ENCODE results near the gene PAK5. TPM values are rescaled to one million over a fixed set of nuclear protein-coding genes. Genes with fewer than 3 reads are reported as not detected.

The PAK5 gene
- not detected in 2 replicates for total RNA-seq (2014; rRNA removed; shearing (Covaris generic))

DNA sequence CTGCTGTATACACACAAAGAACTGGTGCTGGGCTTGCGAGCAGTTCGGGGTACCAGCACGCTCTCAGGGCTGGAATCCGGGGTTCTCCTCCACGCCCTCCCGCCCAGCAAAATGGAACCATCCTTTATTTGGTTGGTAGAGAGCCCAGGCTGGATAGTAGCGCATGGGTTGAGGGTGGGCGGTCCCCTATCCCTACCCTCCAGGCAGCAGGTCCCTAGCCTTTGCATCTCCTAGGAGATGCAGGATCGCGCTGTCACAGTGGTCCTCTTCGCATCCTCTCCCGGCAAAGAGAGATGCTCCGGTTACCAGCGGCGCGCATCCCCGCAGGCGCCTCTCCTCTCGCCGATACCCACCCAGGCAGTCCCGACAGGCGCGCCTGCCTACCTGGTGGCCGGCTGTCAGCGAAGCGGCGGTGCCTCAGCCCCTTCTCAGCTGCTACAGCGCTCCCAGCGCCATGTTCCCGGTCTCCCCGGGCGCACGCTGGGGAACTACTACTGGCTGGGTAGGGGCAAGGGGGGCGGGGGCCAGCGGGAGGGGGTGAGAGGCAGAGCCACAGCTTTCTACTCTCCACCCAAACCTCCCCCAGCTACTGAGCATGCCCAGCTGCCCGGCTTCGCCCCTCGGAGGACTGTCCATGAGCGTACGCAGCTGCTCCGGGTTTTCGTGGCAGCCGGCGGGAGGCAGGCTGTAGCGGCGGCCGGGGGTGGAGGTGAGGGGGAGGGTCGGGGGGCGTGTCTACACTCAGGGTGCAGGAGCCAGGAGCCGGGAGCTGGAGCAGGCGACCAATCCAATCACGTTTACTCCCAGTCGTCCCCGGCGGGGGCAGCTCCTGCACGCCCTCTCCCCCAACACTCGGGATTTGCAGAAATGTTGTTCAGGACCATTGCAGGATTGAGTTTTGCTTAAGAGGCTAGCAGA lies at the start of gene PAK5:
PAK5 (minus strand) TSS at position 699 of the 918 bp plus-strand sequence. CDS start 194,748 bp downstream, outside the sequence.
- peak; percentile 26 for DNase-seq (ENCODE audit: low read depth)

DNA sequence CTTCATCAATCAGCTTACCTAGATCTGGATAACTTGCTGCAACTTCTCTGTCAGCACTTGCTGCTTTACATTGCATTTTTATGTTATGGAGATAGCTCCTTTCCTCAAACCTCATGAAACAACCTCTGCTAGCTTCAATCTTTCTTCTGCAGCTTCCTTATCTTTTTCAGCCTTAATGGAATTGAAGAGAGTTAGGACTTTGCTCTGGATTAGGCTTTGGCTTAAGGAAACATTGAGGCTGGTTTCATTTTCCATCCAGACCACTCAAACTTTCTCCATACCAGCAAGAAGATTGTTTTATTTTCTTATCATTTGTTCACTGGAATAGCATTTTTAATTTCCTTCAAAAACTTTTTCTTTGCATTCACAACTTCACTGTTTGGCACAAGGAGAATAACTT lies 48.8 kb upstream of the PAK5 start:
- no peak for DNase-seq (ENCODE audit: low read depth)

DNA sequence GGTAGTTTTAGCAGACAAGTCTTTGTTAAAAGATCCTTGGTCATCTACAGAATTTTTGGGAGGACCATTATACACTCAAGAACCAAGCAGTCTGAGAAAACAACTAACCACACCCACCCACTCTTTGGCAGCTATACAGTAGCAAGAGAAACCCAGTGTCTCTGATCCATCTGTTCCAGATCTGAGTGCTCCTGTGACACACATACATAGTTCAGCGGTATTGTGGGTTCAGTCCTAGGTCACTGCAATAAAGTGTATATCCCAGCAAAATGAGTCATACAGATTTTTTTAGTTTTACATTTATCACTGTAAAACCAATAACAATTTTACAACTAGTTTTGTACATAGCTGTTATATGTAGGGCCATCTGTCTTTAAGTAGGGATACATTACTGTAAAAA lies 47.4 kb upstream of the PAK5 start:
- DNase-seq (ENCODE audit: low read depth), result peak; percentile 71

DNA sequence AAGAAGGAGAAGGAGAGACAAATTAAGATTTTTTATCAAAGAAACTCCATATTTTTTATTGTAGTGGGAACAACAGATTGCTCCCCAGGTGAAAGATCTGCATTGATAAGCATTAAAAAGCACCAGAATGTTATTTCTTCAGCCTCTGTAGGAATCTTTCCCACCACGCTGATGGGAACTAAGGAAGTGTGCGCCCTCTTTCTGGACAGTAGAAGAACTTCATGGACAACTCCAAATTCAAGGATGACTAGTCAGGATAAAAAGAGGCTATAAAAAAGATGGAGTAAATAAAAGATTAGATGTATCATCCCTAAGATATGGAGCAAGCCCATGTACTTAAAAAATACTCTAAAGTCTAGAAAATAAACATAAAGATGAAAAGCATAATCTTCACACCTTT lies 45.8 kb upstream of the PAK5 start:
- DNase-seq (ENCODE audit: low read depth), result peak; percentile 12

DNA sequence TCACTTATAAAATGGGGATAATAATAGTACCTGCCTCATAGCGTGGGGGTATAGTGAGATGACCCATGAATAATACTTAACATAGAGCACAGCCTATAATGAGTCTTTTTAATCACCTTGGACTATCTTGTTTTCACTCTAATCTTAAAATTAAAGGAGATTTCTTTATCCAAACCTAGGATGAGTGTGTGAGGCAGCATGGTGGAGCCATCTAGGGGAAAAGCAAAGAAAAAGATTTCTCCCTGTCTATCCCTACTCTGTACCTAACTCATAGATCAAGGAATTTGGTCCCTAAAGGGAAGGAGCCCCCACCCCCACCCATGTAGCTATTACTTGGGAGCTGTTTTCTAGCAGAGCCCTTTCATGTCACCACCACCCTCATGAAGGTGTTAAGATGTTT lies 45.2 kb upstream of the PAK5 start:
- DNase-seq (ENCODE audit: low read depth), result no peak

DNA sequence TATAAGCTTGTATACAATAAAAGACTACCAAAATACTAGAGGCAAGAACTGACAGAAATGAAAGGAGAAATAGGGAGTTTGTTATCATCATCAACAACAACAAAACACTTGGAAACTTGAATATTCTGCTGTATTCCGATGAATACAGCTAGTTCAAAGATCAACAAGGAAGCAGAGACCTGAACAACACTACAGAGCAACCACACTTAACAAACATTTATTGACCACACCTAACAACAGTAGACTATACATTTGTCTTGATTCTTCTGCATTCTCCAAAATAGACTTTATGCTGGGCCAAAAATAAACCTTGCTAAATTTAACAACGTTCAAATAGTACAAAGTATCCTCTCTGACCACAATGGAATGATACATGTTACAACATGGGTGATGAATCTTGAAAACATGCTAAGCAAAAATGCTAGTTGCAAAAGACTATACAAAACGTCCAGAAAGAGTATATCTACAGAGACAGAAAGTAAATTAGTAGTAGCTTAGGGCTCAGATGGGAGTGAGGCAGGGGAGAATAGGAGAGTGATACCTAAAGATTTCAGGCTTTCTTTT lies 39.1 kb upstream of the PAK5 start:
- DNase-seq (ENCODE audit: low read depth), result no peak

DNA sequence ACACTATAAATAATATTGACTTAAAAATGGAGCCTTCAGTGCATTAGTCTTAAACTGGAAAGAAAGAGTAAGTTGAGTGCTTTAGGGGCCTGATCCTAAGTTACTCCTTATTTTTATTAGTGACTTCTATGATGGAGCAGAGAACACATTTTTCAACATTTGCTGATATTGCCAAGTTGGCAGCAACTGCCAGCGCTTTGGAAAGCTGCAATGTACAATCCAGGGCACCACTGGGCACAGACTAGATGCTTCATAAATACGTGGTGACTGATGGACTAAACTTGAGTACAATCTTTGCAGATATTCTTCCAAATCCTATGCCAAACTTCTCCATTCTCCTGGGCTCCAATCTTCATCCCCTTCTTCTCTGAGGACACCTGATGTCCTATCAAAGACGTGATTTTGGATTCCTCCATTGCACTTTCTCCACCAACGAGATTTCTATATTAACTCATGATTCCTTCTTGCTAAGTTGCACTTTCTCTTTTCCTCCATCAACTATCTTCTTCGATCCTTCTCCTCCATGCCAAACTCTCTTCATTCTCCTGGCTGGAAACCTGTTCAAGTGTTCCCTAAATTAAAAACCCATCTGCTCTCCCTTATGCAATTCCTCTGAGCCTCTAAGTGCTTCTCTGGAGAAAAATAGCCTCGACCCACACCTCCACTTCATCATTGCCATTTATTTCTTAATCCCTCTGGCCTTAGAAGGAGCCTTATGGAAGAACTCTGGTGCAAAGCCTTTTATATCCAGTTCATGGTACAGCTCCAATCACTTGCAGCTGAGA lies 28.5 kb upstream of the PAK5 start:
- DNase-seq (ENCODE audit: low read depth), result no peak

DNA sequence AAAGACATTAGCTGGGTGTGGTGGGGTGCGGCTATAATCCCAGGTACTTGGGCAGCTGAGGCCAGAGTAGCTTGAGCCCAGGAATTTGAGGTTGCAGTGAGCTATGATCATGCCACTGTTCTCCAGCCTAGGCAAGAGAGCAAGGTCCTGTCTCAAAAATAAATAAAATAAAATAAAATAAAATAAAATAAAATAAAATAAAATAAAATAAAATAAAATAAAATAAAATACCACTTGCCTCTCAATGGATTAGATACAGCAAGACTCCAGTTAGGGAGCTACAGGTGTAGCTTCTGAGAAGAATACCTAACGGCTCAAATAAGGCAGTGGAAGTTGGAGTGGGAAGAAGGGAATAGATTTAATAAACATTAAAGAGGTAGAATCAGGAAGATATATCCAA lies 13.7 kb upstream of the PAK5 start:
- no peak for DNase-seq (ENCODE audit: low read depth)

DNA sequence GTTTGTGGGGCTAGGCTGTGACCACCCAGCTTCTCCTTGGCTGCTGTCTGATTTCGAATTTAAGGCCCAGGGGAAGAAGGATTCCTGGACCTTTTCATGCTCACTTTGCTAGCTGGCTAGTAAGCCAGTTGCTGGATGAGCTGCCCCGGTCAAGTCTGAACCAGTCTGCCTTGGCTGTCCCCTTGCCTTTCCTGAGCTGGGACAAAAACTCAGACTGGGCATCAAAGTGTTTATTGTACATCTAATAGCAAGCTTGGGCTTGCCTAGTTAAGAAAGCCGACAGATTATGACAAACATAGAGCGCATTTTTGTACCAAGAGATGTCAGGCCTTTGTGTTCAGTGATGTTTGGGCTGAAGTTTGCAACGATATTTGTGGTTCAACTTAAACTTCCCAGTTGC lies 750 bp upstream of the PAK5 start:
- no peak for DNase-seq (ENCODE audit: low read depth)

DNA sequence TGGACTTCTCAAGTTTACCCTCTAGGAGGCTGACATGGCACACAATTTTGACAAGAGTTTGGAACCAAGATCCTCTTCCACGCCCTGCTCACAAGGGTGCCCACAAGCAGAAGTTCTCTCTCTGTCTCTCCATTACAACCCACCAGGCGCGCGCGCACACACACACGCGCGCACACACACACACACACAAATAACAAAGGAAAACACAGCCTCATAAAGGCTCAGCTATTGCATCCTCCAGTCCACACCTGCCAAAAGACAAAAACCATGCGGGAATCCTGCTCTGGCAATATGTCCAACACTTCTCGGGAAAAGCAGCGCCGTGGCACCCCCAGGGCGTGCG lies 870 bp downstream of the PAK5 start:
- no peak for DNase-seq (ENCODE audit: low read depth)

DNA sequence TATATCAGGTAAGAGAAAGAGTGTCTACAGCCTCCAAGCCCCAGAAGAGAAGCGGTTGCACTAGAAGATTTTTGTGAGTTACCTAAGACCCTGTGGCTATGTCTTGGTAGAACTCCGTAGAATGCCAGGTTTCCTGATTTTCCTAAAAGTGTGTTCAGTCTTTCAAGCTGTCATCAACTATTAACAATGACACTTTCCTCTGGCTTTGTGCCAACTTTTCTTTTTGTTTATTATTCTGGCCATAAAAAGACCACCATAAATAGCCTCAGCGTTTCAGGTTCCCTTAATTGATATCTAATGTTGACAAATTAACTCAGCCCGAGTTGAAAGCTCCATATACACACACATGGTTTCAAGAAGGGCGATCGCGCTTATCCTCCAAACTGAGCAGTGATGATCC lies 1.2 kb downstream of the PAK5 start:
- DNase-seq (ENCODE audit: low read depth), result no peak

DNA sequence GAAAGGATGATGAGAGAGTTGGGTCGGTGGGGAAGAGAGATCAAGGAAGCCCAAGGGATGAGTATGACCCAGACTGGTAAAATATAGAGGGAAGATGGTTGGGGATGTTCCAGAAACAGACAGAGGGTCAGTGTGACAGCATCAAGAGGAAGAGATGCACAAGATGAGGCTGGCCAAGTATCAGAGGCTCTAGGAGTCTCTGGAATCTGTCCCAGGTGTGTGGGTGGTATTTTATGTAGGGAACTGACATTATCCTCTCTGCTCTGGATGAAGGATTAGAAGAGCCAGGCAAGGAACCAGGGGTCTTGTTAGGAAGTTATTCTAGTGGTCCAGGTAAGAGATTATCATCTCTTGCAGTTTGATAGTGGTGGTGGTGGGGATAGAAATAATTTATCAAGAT lies 3.6 kb downstream of the PAK5 start:
- DNase-seq (ENCODE audit: low read depth), result no peak

DNA sequence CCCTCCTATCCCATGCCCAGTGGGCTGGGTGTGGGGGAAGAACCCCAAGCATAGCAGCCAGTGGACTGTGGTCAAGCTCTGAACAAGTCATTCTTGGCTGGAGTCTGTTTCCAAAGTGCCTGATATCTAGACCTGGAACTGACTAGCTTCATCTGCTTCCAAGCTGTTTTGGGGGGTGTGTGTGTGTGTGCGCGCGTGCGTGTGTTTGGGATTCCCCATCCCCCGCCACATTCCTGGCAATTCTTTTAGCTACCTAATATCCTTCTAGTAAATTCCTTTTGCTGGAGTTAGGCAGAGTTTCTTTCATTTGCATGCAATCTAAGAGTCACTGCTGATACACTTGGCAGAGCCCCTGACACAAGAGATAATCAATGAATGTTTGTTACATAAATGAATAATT lies 7.8 kb downstream of the PAK5 start:
- DNase-seq (ENCODE audit: low read depth), result no peak

DNA sequence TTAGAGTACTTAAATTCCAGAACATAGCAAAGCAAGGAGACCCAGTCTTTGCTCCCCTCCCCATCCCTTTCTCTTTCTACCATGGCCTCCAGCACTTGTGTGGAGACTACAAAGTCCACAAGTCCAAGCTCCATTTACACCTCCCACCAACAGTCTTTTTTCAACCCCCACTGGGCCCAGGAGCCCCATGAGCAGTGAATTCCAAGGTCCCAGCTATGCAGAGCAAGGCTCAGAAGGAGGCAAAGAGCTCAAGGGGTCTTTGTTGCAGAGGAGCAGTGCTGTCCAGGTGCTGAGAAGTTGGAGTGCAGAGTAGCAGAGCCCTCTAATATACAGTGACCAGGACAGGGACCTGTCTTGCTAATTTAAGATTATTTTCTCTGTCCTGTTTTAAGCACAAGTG lies 9.0 kb downstream of the PAK5 start:
- DNase-seq (ENCODE audit: low read depth), result no peak

DNA sequence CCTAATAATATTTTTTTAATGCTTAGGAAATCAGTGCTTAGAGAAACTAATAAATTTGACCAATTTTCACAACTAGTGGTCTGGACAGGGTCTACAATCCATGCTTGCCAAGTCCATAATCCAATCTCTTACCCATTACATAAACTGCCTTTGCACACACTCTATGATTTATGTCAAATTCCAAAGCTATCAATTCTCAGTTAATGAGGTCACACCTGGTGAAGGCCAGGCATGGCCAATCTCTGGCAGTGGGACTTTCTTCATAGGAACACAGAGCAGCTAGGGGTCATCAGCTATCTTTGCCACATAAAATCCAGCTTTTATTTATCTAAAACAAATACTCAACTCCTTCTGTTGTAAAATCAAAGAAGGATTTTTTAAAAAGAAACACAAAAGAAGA lies 21.2 kb downstream of the PAK5 start:
- no peak for DNase-seq (ENCODE audit: low read depth)

DNA sequence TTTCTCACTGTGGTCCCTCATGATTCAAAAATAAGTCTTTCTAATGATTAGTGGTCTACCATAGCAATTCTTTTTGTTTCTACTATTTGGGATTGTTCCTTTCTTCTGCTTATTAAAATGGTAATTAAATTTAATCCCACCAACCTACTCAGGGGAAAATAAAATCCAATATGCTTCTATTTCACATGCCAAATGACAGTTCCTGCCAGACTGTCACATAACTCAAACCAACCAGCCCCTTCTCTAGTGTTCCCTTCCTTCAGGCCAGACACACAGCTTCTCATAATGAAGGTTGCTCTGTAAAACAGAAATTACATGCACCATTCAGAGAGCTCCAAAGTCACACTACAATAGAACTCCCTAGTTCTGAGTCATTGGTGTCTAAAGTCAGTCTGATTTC lies 23.2 kb downstream of the PAK5 start:
- DNase-seq (ENCODE audit: low read depth), result no peak

DNA sequence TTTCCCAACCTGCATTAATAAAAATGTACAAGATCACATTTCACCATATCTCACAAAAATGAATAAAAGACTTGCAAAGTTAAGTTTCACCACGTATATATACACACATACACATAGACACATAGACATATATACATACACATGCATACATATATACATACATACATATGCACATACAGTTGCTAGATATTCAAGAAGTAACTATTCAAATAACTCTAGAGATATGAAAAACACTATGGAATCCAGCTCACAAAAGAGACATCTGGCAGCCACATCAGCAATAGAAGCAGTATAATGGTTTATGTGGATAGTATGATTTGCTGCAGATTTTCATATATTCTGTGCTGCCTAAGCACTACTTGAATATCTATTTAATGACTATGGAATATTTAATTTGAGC lies 28.1 kb downstream of the PAK5 start:
- DNase-seq (ENCODE audit: low read depth), result no peak

DNA sequence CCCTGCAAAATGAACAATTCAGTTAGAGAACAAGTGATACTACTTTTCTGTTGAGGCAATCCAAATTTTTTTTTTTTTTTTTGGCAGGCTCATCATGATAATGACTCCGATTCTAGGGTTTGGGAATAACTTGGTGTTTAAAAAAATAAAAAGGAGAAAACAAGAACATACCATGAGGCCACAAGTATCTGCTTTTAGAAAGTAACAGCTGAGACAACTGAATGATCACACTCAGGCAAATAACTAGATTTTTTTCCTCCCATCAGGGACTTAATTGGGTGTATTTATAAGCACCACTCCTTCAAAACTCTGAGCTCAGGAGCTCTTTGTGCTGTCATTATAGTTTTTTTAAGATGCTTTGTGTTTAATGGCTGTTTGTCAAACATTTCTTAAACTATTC lies 29.6 kb downstream of the PAK5 start:
- no peak for DNase-seq (ENCODE audit: low read depth)

DNA sequence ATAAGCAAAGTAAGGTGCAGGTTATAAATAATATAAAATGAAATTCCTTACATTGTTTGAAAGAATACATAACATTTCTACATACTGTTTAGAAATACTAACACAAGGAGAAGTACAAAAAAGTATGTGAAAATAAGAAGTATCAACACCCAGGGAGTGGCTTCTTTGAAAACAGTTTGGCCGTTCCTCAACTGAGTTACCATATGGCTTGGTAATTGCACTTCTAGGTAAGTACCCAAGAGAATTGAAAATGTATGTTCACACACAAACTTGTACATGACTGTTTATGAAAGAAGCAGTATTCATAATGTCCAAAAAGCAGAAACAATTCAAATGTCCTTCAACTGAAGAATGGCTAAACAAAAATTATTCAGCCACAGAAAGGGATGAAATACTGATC lies 30.7 kb downstream of the PAK5 start:
- DNase-seq (ENCODE audit: low read depth), result no peak

DNA sequence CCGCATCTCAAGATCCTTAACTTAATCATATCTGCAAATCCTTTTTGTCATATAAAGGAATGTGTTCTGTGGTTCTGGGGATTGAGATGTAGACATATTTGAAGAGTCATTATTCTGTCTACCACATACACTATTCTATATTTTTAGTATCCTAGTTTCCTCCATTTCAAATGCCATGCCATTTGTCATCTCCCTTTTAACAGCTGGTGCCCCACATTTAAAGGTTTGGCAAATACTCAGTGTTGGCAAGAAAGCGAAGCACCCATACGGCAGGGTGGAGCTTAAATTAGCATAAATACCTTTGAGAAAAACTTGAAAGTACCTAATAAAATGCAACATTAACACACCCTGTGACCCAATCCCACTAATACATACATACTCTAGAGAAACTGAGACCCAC lies 31.7 kb downstream of the PAK5 start:
- DNase-seq (ENCODE audit: low read depth), result no peak

DNA sequence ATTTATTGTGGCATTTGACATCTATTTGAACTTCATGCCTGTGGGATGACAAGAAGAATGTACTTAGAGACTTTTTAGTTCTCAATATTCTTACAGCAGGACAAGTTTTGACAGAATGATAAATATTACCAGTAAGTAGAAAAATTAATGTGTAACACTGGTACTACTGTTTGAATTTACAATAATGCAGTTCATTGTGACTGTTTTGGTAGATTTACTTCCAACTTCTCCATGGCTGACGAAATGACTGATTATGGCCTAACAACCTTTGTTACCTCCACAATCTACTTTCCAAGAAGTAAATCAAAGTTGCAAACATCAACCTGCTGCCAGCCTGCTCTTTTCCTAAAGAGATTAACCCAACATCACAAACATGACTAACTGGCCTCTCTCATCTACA lies 38.5 kb downstream of the PAK5 start:
- no peak for DNase-seq (ENCODE audit: low read depth)

DNA sequence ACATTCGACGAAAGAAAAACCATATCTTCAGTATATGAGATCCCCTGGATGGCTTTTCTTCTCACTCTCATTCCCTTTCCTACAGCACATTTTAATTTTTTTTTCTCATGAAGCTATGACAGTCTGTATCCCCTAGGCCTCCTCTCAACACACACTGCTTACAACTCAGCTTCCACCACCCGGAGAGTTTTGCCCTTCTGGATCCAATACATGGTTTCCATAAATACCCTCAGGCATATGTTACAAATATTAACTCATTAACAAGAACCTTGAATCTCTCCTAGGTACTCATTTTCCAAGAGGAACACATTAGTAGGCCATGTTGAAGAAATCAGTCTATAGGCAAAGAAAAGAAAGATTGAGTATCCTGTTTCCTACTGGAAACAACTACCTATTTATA lies 44.0 kb downstream of the PAK5 start:
- no peak for DNase-seq (ENCODE audit: low read depth)

DNA sequence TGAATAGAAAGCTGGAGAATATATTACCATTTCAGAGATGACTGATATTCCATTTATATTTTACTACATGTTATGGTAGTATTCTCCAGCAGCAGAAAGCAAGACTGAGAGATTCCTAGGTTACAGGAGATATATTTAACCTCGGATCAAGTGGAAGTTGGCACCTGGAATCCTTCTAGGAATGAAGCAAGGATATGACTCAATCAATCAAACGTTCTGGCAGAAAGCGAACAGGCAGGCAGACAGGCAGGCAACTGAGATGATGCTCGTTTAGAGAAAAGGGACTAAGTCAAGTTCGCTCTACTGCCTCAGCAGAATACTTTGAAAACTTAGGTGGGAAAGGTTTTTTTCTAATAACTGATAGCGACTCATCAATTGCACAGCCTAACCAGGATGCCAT lies 46.2 kb downstream of the PAK5 start:
- DNase-seq (ENCODE audit: low read depth), result no peak

Measured in RPMI7951 (cell line).